ENCODE measurements around the gene MLN. TPM values are rescaled to one million over a fixed set of nuclear protein-coding genes. Genes with fewer than 3 reads are reported as not detected.
A peak's percentile ranks its signal among the peaks of the same experiment; 100 is the strongest.

The MLN gene
- total RNA-seq, 4 donors from 2014 or later = not detected

- no peaks in the 10 kb centered on the region for H3K4me1 ChIP-seq
- no peaks in the 10 kb centered on the region for H3K36me3 ChIP-seq
- DNase-seq = no peak
- intact Hi-C loops (cut with DNase I; ENCODE audit: low total_unique reads) = no loop called here
- no peaks in the 10 kb centered on the region for H3K9me3 ChIP-seq
- no peak overlapping the region for H3K27ac ChIP-seq
- peaks cover 0 to 6% of the 10 kb centered on the region in 2 donors for H3K27me3 ChIP-seq
- H3K4me3 ChIP-seq = no peak overlapping the region
- TF ChIP-seq CTCF (IDR thresholded peaks at IDR 0.05) = no peak
- TF ChIP-seq POLR2A (IDR thresholded peaks at IDR 0.05) = no peak
Measured at GRCh38 chr6:33815854-33816253, 12.1 kb upstream of the MLN start.

- no peak for DNase-seq
- H3K27me3 ChIP-seq = peaks cover 0 to 6% of the 10 kb centered on the region in 2 donors
Measured at GRCh38 chr6:33813990-33814985, 10.5 kb upstream of the MLN start.

GRCh38 chr6:33813246-33813904 lies 9.6 kb upstream of the MLN start:
- no peak for DNase-seq
- TF ChIP-seq POLR2A (IDR thresholded peaks at IDR 0.05) (no peak), CTCF (IDR thresholded peaks at IDR 0.05) (no peak)
- no peaks in the 10 kb centered on the region for H3K36me3 ChIP-seq
- no peaks in the 10 kb centered on the region for H3K4me1 ChIP-seq
- H3K4me3 ChIP-seq = no peak overlapping the region
- H3K27me3 ChIP-seq = peaks cover 0 to 6% of the 10 kb centered on the region in 2 donors
- H3K27ac ChIP-seq = no peak overlapping the region
- intact Hi-C loops (cut with DNase I; ENCODE audit: low total_unique reads) = no loop called here
- no peaks in the 10 kb centered on the region for H3K9me3 ChIP-seq

More at GRCh38 chr6:33813990-33814985, 10.5 kb upstream of the MLN start:
- Histone ChIP-seq H3K4me3 (no peak overlapping the region), H3K27ac (no peak overlapping the region), H3K4me1 (no peaks in the 10 kb centered on the region), H3K9me3 (no peaks in the 10 kb centered on the region), H3K36me3 (no peaks in the 10 kb centered on the region)
- intact Hi-C loops (cut with DNase I; ENCODE audit: low total_unique reads) = no loop called here
- TF ChIP-seq CTCF (IDR thresholded peaks at IDR 0.05) = no peak
- TF ChIP-seq POLR2A (IDR thresholded peaks at IDR 0.05) = no peak

GRCh38 chr6:33812669-33813068 lies 8.9 kb upstream of the MLN start:
- Histone ChIP-seq H3K27me3 (peaks cover 0 to 6% of the 10 kb centered on the region in 2 donors), H3K4me1 (no peaks in the 10 kb centered on the region), H3K9me3 (no peaks in the 10 kb centered on the region), H3K4me3 (no peak overlapping the region), H3K36me3 (no peaks in the 10 kb centered on the region), H3K27ac (no peak overlapping the region)
- intact Hi-C loops (cut with DNase I; ENCODE audit: low total_unique reads) = no loop called here
- TF ChIP-seq CTCF (IDR thresholded peaks at IDR 0.05) = peak in 3 of 4 experiments; percentile 8 to 25 (median 22)
- no peak for TF ChIP-seq POLR2A (IDR thresholded peaks at IDR 0.05)
- DNase-seq = no peak

- no peaks in the 10 kb centered on the region for H3K36me3 ChIP-seq
- no peak overlapping the region for H3K4me3 ChIP-seq
- H3K4me1 ChIP-seq = no peaks in the 10 kb centered on the region
- no peak for DNase-seq
- TF ChIP-seq POLR2A (IDR thresholded peaks at IDR 0.05) (no peak), CTCF (IDR thresholded peaks at IDR 0.05) (no peak)
- H3K27ac ChIP-seq = no peak overlapping the region
- intact Hi-C loops (cut with DNase I; ENCODE audit: low total_unique reads) = no loop called here
- no peaks in the 10 kb centered on the region for H3K9me3 ChIP-seq
- peaks cover 0 to 6% of the 10 kb centered on the region in 2 donors for H3K27me3 ChIP-seq
Measured at GRCh38 chr6:33809594-33809993, 5.8 kb upstream of the MLN start.

All from uterus (tissue), 4 donors.